Measurements from ENCODE around the gene CWF19L2. TPM values are rescaled to one million over a fixed set of nuclear protein-coding genes. Genes with fewer than 3 reads are reported as not detected.

Gene CWF19L2
- total RNA-seq: 3.9 and 6.1 TPM in 2 replicates

DNA sequence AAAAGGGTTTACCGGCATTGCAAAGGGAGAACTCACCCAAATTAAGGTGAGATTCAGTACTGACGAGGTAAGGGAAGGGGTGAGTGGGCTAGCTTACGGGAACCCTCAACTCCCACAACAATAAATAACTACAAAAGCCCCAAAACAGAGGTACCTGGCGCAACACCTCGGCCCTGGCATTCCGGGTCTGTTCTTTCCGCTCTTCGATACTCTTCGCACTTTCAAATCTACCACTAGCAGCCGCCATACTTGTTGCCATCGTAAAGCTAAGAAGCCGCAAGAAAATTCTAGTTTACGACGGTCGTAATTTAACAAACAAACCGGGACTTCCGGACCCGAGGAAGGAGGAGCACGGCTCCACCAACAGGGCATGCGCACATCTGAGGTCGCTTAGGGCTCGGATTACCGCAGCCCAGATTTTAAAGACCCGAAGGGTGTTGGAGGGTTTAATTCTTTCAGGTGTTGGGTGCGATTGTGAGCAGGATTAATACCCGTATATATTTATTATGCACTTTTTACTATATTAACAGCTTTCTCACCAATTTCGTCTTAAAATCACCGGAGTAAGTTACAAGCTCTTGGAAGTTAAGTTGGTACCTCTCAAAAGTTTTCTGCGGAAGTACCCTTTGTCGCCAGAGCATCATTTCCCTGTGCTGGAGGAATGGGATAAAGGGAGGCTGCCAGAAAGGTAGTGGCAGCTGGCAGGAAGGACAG lies at the start of gene CWF19L2:
TSS of gene CWF19L2 (minus strand) at position 268 of the 714 bp plus-strand sequence. CDS start at position 259, 9 bp downstream.

Other genes starting within 250 kb of the CWF19L2 start
- gene ALKBH8, start 107.9 kb upstream of the CWF19L2 start, total RNA-seq: 4.0 and 4.6 TPM in 2 replicates
- gene ELMOD1, start 133.3 kb upstream of the CWF19L2 start, total RNA-seq: not detected in 2 replicates